Right atrium auricular region (tissue), 2 donors: ENCODE measurements around the gene LENG9. TPM values are rescaled to one million over a fixed set of nuclear protein-coding genes. Genes with fewer than 3 reads are reported as not detected.

Experiments used
- DNase-seq: peaks from one replicate; pipeline ENCODE4 v3.0.0-alpha.2; 2019; ENCODE audit warnings: low spot score
- H3K27ac ChIP-seq, 2 donors: fragments of 200-600 bp; sonication (generic); 1 replicate in 1 of 2; 2 replicates in 1 of 2; pipeline ENCODE4 v1.5.1; 2016 to 2019
- H3K27me3 ChIP-seq, 2 donors: fragments of 200-600 bp; sonication (generic); one replicate each; pipeline versions ENCODE4 v1.5.1 to v1.6.0; 2017 to 2019
- H3K36me3 ChIP-seq: fragments of 200-600 bp; sonication (generic); one replicate; pipeline ENCODE4 v1.5.1; 2016
- H3K4me1 ChIP-seq, 2 donors: fragments of 200-600 bp; sonication (generic); one replicate each; pipeline versions ENCODE4 v1.5.1 to v1.6.0; 2017 to 2019
- H3K4me3 ChIP-seq, 2 donors: fragments of 200-600 bp; sonication (generic); 1 replicate in 1 of 2; 2 replicates in 1 of 2; pipeline ENCODE4 v1.5.1; 2017 to 2019; ENCODE audit warnings: mild to moderate bottlenecking in 1 of 2, moderate library complexity in 1 of 2
- H3K9me3 ChIP-seq, 2 donors: fragments of 200-600 bp; sonication (generic); one replicate each; pipeline ENCODE4 v1.5.1; 2019
- total RNA-seq, 2 donors: library from RNA; depleted of rRNA; stranded (reverse); fragments of >200 nt; gene quantifications; one replicate each; pipeline ENCODE4 v1.1.0, GENCODE V29; 2016
- TF ChIP-seq, protein P1 (sequence below), 2 donors: fragments of 200-600 bp; sonication (generic); IDR thresholded peaks; one replicate each; pipeline ENCODE4 v1.5.1; 2019; ENCODE audit warnings: antibody characterized with exemption in 2 of 2

Gene LENG9
- total RNA-seq, 2 donors from 2014 or later: 2.1 to 4.9 TPM

DNA sequence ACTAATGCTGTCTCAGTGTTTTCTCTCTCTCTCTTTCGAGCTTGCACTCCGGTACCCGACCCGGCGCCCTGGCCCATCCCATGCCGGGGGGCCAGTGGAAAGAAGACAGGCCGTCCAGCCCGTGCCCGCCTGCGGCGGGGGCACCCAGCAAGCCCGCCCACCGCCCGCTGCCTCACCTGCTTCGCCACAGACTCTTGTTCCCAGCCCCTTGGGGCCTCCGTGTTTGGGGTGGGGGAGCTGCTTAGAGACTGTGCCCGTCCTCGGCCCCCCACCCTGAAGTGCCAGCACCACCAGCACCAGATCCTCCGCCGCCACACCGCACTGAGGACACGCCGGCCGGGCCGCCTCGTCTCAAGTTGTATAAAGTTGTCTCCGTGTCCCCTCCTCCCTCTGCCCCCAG is 2.4 kb downstream of the LENG9 start:
- TF ChIP-seq, protein P1, sequence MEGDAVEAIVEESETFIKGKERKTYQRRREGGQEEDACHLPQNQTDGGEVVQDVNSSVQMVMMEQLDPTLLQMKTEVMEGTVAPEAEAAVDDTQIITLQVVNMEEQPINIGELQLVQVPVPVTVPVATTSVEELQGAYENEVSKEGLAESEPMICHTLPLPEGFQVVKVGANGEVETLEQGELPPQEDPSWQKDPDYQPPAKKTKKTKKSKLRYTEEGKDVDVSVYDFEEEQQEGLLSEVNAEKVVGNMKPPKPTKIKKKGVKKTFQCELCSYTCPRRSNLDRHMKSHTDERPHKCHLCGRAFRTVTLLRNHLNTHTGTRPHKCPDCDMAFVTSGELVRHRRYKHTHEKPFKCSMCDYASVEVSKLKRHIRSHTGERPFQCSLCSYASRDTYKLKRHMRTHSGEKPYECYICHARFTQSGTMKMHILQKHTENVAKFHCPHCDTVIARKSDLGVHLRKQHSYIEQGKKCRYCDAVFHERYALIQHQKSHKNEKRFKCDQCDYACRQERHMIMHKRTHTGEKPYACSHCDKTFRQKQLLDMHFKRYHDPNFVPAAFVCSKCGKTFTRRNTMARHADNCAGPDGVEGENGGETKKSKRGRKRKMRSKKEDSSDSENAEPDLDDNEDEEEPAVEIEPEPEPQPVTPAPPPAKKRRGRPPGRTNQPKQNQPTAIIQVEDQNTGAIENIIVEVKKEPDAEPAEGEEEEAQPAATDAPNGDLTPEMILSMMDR (IDR thresholded peaks at IDR 0.05): no peak

DNA sequence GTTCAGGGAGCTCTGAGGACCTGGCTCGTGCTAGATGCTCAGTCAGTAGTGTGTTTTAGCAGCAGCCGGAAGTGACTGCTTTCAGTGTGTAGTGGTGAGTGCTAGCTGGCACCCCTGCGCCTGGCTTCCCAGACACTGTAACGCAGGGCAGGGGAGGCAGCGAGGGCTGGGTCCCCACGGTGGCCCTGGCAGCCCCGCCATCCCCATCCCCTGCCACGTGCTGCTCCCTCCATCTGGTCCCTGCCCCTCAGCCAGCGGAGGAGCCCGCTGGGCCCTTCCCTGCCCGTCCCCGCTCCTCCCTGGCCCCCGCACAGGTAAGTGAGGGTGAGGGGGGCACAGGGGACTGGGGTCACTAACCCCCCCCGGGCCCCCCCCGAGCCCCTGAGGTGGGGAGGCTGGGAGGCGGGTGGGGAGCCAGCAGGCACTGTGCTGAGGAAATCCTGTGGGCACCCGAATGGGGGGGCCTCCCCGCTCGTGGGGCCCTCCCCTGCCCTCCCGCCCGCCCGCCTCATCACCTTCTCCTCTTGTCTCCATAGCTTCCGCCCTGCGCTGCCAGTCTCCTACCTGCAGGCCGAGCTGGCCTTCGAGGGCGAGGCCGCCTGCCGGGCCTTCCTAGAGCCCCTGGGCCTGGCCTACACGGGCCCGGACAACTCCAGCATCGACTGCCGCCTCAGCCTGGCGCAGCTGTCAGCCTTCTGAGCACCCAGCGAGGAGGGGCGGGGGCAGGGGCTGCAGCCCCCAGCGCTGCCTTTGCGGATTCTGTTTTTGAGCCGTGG is 3.2 kb downstream of the LENG9 start:
- Histone ChIP-seq H3K9me3 (no peaks in the 10 kb centered on the region), H3K27me3 (no peaks in the 10 kb centered on the region), H3K4me1 (peaks cover 0 to 36% of the 10 kb centered on the region in 2 donors), H3K4me3 (no peak overlapping the region), H3K36me3 (peaks cover 66% of the 10 kb centered on the region), H3K27ac (no peak overlapping the region)
- DNase-seq: no peak
- TF ChIP-seq, protein P1 (IDR thresholded peaks at IDR 0.05): no peak

More for the DNA sequence above, 2.4 kb downstream of the LENG9 start:
- Histone ChIP-seq H3K9me3 (no peaks in the 10 kb centered on the region), H3K27me3 (no peaks in the 10 kb centered on the region), H3K27ac (no peak overlapping the region), H3K4me3 (no peak overlapping the region), H3K4me1 (peaks cover 0 to 36% of the 10 kb centered on the region in 2 donors), H3K36me3 (peaks cover 58% of the 10 kb centered on the region)
- no peak for DNase-seq

DNA sequence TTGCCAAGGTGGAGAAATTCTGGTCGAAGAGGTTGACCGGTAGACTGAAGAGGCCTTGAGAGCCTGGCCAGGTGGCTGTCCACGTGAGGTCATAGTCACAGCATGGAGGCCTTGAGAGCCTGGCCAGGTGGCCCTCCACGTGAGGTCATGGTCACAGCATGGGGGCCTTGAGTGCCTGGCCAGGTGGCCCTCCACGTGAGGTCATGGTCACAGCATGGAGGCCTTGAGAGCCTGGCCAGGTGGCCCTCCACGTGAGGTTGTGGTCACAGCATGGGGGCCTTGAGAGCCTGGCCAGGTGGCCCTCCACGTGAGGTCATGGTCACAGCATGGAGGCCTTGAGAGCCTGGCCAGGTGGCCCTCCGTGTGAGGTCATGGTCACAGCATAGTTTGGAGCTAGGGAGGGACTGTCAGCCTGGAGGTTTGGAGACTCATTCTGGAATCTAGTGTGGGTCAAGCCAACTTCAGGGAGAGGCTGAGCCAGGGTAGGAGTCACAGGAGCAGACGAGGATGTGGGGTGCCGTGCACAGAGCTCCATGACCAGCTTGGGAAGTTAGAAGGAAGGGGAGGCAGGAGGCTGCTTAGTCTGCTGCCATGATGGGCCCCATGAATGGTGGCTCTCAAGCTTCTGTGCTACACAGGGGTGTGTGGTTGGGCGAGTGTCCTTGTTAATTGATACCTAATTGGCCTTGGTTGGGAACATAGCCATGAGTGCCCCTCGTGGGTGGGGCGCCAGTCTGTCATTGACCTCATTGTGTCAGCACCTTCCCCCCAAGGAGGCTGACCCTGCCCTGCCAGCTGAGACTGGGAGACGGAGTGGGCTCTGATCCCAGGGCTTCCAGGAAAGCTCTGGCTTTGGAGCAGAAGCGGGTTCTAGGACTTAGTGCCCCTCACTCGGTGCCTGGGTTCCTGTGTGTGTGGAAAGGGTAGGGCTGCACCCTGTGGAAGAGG is 4.0 kb downstream of the LENG9 start:
- H3K36me3 ChIP-seq: peaks cover 75% of the 10 kb centered on the region
- TF ChIP-seq, protein P1 (IDR thresholded peaks at IDR 0.05): no peak
- DNase-seq: no peak
- H3K4me3 ChIP-seq: no peak overlapping the region
- no peak overlapping the region for H3K27ac ChIP-seq
- H3K27me3 ChIP-seq: no peaks in the 10 kb centered on the region
- peaks cover 0 to 32% of the 10 kb centered on the region in 2 donors for H3K4me1 ChIP-seq
- no peaks in the 10 kb centered on the region for H3K9me3 ChIP-seq

DNA sequence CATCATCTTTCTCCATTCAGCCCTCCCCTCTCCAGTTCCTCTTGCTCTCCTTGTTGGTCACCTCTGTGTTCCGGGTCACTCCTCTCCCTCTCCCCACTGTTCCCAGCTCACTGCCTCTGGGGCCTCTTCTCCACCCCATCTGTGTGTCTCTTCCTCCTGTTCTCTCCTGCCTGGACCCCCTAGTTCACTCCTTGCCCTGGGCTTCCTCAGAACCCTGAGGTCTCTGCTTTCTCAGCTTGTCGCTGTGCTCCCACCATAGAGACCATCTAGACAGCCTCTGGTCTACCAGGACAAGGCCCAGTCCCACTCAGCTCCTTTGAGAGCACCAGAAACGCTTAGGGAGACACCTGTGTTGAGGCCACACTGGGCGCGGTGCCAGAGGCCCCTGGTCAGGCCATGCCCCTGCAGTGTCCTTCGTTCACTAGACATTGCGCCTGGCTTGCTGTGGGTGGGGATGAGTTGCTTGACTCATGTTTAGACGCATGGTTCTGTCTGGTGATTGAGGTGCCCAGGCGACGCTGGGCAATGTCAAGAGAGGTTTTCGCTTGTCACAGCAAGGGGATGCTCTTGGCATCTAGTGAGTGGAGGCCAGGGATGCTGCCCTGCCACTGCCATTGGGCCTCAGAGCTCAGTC is 4.8 kb downstream of the LENG9 start:
- peaks cover 83% of the 10 kb centered on the region for H3K36me3 ChIP-seq
- TF ChIP-seq, protein P1 (IDR thresholded peaks at IDR 0.05): no peak
- no peak for DNase-seq

DNA sequence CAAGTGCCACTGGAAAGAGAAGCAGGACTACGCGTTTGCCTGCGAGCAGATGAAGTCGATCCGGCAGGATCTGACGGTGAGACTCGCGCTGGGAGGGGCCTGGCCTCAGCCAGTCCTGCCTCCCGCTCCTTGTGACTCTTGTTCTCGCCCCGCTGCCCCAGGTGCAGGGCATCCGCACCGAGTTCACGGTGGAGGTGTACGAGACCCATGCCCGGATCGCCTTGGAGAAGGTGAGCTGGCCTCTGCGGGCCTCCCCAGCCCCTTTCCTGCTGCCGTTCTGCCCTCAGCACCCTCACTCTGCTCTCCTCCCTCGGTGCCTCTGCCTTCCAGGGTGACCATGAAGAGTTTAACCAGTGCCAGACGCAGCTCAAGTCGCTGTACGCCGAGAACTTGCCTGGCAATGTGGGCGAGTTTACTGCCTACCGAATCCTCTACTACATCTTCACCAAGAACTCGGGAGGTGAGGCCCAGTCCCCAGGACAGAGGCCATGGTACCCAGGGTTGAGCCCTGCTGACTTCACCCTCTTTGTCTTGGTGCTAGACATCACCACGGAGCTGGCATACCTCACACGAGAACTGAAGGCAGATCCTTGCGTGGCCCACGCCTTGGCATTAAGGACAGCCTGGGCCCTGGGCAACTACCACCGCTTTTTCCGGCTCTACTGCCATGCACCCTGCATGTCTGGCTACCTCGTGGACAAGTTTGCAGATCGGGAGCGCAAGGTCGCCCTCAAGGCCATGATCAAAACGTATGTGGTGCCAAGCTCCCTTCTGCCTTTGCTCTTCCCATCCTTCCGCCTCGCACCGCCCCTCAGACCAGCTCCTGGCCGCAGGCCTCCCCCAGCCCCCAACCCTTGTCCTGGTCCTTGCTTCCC is 5.6 kb downstream of the LENG9 start:
- no peaks in the 10 kb centered on the region for H3K27me3 ChIP-seq
- H3K4me3 ChIP-seq: no peak overlapping the region
- H3K9me3 ChIP-seq: no peaks in the 10 kb centered on the region
- peaks cover 90% of the 10 kb centered on the region for H3K36me3 ChIP-seq
- TF ChIP-seq, protein P1 (IDR thresholded peaks at IDR 0.05): no peak
- peaks cover 0 to 24% of the 10 kb centered on the region in 2 donors for H3K4me1 ChIP-seq
- no peak for DNase-seq
- H3K27ac ChIP-seq: no peak overlapping the region

More for the DNA sequence above, 4.8 kb downstream of the LENG9 start:
- Histone ChIP-seq H3K27ac (no peak overlapping the region), H3K4me1 (peaks cover 0 to 24% of the 10 kb centered on the region in 2 donors), H3K27me3 (no peaks in the 10 kb centered on the region), H3K9me3 (no peaks in the 10 kb centered on the region), H3K4me3 (no peak overlapping the region)
